HG02798 (cell line): ENCODE data around the gene MREG.
A peak's percentile ranks its signal among the peaks of the same experiment; 100 is the strongest.
"Not testable (repeated sequence)": the region's sequence is repeated elsewhere in the genome, so short reads cannot be mapped to it uniquely, and the experiment has no call there.

Experiments used
- ATAC-seq: cut with Tn5 transposase; IDR thresholded peaks from one replicate; pipeline ENCODE4 v1.9.1; 2021; ENCODE audit warnings: mild to moderate bottlenecking; ENCODE audit not compliant: unreplicated experiment, poor library complexity

Gene MREG

GRCh38 chr2:216023055-216023648, 9.8 kb upstream of the MREG start:
- peak; percentile 91 for ATAC-seq

GRCh38 chr2:216021768-216022565, 8.6 kb upstream of the MREG start:
- ATAC-seq = no peak

- no peak for ATAC-seq
Observed at GRCh38 chr2:216018709-216019108, 5.4 kb upstream of the MREG start.

- peak; percentile 38 for ATAC-seq
Observed at GRCh38 chr2:216017365-216017764, 4.0 kb upstream of the MREG start.

GRCh38 chr2:216016581-216016980, 3.2 kb upstream of the MREG start:
- no peak for ATAC-seq

- ATAC-seq = peak; percentile 84
Observed at GRCh38 chr2:216015722-216016464, 2.5 kb upstream of the MREG start.

GRCh38 chr2:216014986-216015385, 1.6 kb upstream of the MREG start:
- ATAC-seq = no peak

GRCh38 chr2:216014006-216014405, 655 bp upstream of the MREG start:
- ATAC-seq = no peak

- no peak for ATAC-seq
Observed at GRCh38 chr2:216012830-216013079, 596 bp downstream of the MREG start.

GRCh38 chr2:216012133-216012829, 1.1 kb downstream of the MREG start:
- no peak for ATAC-seq

- not testable (repeated sequence) for ATAC-seq
Observed at GRCh38 chr2:216009215-216009614, 4.1 kb downstream of the MREG start.

GRCh38 chr2:216008387-216008786, 5.0 kb downstream of the MREG start:
- no peak for ATAC-seq

- ATAC-seq = peak; percentile 40
Observed at GRCh38 chr2:216006164-216006663, 7.1 kb downstream of the MREG start.

GRCh38 chr2:216004697-216005283, 8.6 kb downstream of the MREG start:
- ATAC-seq = peak; percentile 37

- no peak for ATAC-seq
Observed at GRCh38 chr2:216003876-216004696, 9.3 kb downstream of the MREG start.

GRCh38 chr2:216002693-216003092, 10.7 kb downstream of the MREG start:
- no peak for ATAC-seq

- ATAC-seq = no peak
Observed at GRCh38 chr2:216002101-216002678, 11.2 kb downstream of the MREG start.

- ATAC-seq = peak; percentile 26
Observed at GRCh38 chr2:216001216-216002100, 11.9 kb downstream of the MREG start.
